Activated T-helper 9 cell treated with anti-CD3 and anti-CD28 coated beads, Interleukin-2, amount 50 U/mL, for 16 hours (primary cell): Measurements from ENCODE around the gene AZU1.
"Not testable (repeated sequence)": the region's sequence is repeated elsewhere in the genome, so short reads cannot be mapped to it uniquely, and the experiment has no call there.

Experiments used
- DNase-seq: peaks from one replicate; pipeline ENCODE4 v3.0.0-alpha.2; 2020; ENCODE audit warnings: low read depth

Gene AZU1

DNA sequence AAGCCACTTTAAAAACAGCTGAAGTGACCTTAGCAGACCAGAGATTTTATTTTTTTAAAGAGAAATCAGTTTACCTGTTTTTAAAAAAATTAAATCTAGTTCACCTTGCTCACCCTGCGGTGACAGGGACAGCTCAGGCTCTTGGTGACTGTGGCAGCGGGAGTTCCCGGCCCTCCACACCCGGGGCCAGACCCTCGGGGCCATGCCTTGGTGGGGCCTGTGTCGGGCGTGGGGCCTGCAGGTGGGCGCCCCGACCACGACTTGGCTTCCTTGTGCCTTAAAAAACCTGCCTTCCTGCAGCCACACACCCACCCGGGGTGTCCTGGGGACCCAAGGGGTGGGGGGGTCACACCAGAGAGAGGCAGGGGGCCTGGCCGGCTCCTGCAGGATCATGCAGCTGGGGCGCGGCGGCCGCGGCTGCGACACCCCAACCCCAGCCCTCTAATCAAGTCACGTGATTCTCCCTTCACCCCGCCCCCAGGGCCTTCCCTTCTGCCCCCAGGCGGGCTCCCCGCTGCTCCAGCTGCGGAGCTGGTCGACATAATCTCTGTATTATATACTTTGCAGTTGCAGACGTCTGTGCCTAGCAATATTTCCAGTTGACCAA is 16.7 kb upstream of the AZU1 start:
- no peak for DNase-seq

DNA sequence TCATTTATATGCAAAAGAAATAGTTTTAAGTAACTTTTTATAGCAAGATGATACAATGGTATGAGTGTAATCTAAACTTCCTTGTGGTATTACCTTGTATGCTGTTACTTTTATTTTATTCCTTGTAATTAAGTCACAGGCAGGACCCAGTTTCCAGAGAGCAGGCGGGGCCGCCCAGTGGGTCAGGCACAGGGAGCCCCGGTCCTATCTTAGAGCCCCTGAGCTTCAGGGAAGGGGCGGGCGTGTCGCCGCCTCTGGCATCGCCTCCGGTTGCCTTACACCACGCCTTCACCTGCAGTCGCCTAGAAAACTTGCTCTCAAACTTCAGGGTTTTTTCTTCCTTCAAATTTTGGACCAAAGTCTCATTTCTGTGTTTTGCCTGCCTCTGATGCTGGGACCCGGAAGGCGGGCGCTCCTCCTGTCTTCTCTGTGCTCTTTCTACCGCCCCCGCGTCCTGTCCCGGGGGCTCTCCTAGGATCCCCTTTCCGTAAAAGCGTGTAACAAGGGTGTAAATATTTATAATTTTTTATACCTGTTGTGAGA is 16.1 kb upstream of the AZU1 start:
- no peak for DNase-seq

DNA sequence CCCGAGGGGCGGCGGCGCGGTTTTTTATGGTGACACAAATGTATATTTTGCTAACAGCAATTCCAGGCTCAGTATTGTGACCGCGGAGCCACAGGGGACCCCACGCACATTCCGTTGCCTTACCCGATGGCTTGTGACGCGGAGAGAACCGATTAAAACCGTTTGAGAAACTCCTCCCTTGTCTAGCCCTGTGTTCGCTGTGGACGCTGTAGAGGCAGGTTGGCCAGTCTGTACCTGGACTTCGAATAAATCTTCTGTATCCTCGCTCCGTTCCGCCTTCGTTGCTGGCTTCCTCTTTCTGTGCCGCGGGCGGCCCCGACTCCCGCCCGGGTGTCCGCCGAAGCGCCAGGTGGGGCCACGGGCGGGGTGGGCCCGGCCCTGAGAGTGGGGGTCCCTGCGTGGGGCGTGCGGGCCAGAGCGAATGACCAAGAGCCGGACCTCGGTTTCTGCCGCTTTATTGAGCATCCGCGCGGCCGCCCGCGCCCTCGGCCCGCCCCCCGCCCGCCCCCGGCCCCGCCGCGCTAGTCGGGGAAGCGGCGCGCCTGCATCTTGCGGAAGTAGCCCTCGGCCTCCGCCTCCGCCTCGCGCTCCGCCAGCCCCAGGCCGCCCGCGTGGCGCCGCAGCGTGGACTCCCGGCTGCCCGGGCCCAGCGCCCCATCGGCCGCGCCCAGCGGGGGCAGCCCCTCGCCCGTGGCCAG is 15.4 kb upstream of the AZU1 start:
- no peak for DNase-seq

DNA sequence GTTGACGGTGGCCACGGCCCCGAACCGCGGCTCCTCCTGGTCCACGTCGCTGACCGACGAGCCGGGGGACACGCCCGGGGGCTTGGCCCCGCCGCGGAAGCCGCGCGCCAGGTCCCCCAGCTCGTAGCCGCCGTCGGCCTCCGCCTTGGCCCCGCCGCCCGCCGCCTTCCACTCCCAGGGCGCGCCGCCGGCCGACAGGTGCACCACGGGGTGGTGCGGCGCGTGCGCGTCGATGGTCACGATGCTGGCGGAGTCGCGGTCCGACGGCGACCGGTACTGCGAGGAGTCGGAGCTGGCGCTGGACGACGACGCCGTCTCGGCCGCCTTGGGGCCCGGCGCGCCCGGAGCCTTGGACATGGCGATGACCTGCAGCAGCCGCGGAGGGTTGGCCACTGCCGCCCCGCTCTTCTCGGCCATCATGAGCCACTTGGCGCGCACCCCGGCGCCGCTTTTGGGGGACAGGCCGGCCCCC is 14.9 kb upstream of the AZU1 start:
- DNase-seq: no peak

DNA sequence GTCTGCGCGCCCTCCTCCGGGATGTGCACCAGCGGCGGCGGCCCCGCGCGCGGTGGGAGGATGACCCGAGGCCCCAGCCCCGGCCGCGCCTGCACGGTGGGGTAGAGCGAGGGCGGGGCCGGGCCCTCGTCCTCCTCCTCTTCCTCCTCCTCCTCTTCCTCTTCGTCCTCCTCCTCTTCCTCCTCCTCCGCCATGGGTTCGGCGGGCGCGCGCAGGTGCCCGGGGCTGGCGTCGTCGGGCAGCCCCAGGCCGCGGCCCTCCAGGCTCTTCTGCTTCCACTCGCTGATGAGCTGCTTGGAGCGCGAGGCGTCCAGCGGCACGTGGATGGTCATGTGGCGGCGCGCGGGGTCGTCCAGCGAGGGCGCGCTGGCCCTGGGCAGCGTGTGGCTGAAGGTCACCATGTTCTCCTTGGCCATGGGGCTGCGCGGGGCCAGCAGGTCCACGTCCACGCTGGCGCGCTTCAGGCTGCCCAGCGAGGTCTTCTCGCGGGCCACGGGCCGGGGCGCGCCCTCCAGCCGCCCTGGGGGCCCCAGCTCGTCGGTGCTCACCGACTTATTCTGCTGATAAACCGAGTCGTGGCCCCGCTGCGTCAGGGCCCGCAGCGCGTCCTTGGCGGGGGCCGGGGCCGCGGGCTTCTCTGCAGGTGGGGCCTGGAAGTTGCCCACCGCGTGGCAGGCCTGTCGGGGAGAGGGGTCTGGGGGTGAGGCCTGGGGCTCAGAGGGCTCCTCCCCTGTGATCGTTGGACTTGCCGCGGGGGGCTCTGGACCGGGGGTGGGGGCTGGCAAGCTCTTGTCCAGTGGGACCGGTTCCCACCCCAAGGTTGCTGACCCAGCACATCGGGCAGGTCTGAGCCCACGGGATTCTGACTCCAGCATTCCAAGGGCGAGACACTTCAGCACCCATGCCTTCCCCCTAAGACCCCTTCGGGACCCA is 14.2 kb upstream of the AZU1 start:
- no peak for DNase-seq

DNA sequence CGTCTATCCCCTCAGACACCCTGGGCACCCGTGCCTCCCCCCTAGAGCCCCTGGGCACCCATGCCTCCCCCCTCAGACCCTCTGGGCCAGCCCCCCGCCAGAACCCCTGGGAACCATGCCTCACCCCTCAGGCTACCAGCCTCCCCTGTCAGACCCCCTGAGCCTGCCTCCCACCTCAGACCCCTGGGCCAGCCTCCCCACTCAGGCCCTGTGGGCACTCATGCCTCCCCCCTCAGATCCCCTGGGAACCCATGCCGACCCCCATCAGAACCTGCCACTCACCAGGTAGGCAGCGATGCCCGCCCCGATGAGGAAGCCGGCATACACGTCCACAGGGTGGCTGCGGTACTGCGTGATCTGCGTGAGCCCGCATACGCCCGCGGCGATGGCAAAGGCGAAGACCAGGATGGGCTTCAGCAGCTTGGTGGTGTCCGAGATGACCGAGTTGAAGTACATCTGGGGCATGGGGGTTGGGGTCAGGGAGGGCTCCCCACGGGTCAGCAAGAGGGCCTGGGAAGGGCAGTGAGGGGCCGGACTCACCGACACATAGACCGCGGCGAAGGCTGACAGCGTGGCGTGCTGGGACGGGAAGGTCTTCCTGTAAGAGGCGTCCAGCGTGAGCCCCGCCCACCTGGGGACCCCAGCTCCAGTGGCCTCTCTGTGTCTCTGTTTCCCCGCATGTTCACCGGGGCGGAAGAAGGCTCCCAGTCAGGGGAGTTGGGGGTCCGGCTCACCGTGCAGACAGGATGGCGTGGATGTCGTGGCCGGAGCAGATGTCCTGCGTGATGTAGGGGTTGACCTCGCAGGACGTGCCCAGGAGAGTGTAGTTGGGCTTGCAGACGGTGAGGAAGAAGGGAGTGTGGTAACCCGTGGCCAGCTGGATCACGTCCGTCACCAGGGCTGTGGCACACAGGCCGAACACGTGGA is 13.2 kb upstream of the AZU1 start:
- no peak for DNase-seq

DNA sequence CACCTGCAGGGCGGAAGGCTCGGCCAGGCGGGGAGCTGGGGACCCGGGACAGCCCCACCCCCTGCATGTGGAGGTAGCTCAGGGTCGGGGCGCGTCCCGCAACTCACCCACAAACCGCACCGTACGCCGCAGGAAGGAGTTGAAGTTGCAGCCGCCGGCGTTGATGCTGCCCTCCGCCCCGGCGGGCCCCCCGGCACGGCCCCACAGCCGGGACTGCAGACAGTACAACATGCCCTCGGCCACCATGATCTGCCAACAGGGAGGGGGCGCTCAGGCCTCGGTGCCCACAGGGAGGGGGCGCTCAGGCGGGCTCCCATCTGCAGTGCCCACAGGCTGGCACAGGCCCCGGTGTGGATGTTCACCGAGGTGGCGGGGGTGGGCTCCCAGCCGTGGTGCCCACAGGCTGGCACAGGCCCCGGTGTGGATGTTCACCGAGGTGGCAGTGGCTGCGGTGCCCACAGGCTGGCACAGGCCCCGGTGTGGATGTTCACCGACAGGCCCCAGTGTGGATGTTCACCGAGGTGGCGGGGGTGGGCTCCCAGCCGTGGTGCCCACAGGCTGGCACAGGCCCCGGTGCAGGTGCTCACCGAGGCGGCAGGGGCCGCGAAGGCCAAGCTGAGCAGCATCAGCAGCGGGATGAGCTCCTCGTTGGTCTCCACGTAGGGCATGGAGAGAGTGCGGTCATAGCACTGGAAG is 12.4 kb upstream of the AZU1 start:
- no peak for DNase-seq

DNA sequence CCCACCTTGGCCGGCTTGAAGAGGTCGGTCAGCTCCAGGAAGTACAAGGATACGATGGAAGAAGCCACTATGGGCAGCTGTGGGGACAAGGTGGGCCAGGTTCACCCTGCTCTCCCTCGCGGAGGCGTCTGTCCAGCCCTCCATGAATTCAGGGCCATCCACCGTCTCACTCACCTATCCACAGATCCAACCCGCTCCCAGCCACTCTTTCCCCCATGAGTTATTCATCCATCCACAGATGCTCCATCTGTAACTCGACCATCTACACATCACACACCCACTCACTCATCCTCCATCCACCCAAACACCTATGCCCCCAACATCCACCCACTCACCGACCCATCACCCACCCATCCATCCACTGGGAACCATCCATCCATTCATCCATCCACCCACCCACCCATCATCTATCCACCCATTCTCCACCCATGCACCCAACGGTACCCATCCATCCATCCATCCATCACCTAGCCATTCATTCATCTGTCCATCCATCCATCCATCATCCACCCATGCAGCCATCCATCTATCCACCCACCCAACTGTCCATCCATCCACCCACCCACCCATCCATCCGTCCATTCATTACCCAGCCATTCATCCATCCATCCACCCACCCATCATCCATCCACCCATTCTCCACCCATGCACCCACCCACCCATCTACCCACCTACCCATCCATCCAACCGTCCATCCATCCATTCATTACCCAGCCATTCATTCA is 11.7 kb upstream of the AZU1 start:
- DNase-seq: no peak

DNA sequence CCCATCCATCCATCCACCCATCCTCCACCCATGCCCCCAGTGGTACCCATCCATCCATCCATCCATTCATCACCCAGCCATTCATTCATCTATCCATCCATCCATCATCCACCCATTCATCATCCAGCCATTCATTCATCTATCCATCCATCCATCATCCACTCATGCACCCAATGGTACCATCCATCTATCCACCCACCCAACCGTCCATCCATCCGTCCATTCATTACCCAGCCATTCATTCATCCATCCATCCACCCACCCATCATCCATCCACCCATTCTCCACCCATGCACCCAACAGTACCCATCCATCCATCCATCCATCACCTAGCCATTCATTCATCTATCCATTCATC is 11.2 kb upstream of the AZU1 start:
- DNase-seq: no peak

DNA sequence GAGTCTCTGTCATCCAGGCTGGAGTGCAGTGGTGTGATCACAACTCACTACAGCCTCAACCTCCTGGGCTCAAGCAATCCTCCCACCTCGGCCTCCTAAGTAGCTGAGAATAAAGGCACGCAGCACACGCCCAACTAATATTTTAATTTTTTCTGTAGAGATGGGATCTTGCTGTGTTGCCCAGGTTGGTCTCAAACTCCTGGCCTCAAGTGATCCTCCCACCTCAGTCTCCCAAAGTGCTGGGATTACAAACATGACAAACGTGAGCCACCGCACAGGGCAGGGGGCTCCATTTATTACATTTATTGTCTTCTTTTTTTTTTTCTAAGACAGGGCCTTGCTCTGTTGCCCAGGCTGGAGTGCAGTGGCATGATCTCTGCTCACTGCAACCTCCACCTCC is 7.4 kb upstream of the AZU1 start:
- DNase-seq: not testable (repeated sequence)

DNA sequence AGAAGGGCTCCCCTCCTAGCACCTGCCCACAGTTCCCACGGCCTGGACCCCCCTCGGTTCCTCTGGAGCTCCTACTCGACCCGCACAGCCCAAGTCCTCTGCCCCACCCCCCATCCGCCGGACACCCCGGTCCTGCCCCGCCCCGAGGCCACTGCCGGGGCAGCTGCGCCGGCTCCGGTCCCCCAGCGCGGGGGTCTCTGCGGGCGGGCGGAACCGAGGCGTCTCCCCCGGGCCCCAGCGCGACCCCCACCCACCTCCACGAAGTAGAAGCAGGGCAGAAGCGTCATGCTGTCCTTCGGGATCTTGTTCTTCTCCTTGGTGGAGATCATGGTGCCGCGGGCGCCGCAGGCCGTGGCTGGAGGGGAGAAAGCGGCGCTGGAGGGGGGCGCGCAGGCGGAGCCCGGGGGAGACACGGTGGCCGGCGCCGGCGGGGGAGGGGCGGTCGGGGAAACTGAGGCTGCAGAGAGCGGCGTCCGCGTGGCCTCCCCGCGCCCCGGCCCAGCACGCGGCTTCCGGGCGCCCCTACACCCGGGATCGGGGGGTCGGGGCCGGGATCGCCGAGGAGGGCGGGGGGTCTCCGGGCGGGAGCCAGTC is 6.3 kb upstream of the AZU1 start:
- no peak for DNase-seq

DNA sequence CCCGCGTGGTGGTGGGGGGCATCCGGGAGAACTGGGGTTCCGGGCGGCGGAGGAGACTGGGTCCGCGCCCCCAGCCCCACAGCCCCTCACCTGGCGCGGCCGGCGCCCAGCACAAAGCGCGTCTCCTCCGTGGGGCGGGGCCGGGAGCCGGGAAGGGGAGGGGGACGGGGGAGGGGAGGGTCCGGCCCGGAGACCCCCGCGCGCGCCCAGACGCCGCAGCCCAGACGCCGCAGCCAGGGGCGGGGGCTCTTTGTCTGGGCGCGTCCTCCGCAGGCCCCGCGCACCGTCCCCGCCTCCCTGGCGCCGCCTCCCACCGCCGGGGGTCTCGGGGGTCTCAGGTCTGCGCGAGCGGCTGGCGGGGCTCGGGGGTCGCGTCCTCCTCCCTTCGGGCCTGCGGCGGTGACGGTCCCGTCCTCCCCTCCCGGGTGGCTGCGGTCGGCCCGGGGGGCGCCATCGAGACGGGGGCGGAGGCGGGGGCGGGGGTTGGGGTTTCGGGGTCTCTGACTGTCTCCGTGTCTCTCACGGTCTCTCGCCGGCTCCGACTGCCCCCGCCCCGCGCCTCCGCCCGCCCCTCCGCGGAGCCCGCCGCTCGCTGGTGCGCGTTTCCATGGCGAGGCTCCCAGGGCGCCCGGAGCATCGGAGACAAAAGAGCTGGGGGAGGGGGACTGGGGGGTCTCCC is 5.7 kb upstream of the AZU1 start, which contains the start of gene PLPPR3:
TSS of gene PLPPR3 (minus strand) at position 131 of the 679 bp plus-strand sequence. CDS start 396 bp downstream, outside the sequence.
- no peak for DNase-seq

DNA sequence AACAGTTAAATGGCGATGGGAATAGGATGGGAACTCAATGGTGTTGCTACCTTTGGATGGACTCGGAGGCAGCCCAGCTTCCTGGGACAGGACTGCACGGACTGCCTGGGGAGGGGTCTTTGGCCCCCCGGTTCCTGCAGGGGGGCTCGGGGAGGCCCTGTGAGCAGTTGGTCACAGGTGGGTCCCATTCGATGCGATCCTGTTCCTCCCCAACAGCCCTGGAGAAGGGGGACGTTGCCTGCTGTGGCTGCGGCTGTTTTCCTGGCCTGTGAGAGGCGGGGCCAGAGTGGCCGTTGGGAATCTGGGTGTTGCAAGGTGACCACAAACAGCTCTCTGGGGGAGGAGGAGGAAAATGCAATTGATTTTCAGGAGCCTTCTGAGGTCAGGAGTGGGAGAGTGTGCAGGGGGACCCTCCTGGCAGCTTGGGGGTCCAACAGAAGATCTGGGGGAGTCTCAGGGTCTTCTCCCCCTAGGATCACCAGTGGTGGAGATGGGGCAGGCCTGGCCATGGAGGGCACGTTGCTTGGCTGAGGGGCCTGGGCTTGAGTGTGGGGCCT is 4.0 kb upstream of the AZU1 start:
- no peak for DNase-seq

DNA sequence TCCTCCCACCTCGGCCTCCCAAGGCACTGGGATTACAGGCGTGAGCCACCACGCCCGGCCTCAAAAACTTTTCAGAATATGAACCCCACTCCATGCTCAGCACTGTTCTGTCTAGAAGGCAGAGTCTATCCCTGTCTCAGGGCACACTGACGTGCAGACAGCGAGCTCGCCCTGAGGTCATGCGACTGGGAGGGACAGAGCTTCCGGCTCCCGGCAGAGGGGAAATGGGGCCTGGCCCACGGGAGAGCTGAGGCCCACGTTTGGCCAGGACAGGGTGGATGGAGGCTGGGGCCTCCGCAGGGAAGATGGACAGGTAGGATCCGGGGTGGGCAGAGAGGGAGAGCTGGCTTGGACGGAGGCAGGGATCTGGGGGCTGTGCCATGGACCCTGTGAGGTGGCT is 2.8 kb upstream of the AZU1 start:
- DNase-seq: no peak

DNA sequence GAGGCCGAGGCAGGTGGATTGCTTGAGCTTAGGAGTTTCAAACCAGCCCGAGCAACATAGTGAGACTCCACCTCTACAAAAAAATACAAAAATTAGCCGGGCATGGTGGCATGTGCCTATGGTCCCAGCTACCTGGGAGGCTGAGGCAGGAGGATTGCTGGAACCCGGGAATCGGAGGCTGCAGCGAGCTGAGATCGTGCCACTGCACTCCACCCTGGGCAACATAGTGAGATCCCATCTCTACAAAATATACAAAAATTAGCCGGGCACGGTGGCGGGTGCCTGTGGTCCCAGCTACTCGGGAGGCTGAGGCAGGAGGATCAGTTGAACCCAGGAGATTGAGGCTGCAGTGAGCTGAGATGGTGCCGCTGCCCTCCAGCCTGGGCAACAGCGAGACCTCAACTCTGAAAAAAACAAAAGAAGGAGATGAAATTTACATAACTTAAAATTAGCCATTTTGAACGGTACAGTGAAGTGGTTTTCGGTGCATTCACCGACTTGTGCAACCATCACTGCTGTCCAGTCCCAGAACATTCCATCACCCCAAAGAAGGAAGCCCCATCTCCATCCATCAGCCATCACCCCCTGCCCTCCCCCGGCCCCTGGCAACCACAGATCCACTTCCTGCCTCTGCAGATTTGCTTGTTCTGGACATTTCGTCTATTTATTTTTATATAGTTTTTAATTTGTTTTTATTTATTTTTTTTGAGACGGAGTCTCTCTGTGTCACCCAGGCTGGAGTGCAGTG is 1.6 kb upstream of the AZU1 start:
- DNase-seq: no peak

DNA sequence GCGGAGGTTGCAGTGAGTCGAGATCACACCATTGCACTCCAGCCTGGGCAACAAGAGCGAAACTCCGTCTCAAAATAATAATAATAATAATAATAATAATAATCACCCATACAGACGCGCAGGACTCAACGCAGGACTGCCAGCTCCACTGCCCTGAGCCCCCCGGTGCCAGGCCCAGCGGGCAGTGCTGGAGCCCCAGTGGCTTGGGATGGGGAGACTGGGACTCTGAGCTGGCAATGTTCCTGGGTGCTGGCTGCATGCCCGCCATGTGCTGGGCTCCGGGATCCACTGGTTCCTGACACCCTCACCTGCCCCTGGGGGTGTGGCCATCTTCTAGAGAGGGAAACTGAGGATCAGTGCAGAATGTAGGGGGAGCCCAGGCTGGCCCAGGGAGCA is 325 bp upstream of the AZU1 start:
- DNase-seq: no peak

DNA sequence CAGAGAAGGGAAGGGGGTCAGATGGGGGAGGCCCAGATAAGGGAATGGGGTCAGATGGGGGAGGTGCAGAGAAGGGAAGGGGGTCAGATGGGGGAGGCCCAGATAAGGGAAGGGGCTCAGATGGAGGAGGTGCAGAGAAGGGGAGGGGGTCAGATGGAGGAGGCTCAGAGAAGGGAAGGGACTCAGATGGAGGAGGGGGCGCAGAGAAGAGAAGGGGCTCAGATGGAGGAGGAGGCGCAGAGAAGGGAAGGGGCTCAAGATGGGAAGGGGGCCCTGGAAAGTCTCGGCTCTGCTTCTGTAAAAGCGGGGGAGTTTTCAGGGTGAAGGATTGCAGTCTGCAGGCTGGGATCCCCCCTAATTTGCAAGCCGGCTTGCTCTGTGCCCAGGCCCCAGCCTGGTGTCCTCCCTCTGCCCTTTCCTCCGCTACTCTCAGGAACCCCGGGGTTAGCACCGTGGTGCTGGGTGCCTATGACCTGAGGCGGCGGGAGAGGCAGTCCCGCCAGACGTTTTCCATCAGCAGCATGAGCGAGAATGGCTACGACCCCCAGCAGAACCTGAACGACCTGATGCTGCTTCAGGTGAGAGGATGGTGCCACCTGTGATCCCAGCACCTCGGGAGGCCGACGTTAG is 1.6 kb downstream of the AZU1 start:
- DNase-seq: no peak
